Activated T-helper 1 cell treated with anti-CD3 and anti-CD28 coated beads, Interleukin-12 subunit alpha, Interleukin-12 subunit beta, Interleukin-2, Interleukin-4 antibody, amounts not matched to agents 30 ng/mL and 10 ng/mL and 1 ng/mL, durations not matched to agents 14 hours and 24 hours and 36 hours (primary cell): ENCODE data around the gene NNAT. TPM values are rescaled to one million over a fixed set of nuclear protein-coding genes. Genes with fewer than 3 reads are reported as not detected.

Experiments used
- DNase-seq: peaks from one replicate; pipeline ENCODE4 v3.0.0; 2021; ENCODE audit warnings: low spot score
- H3K27ac Mint-ChIP-seq: one replicate; pipeline ENCODE4 v1.8.0; 2021; ENCODE audit warnings: mild to moderate bottlenecking, mixed read lengths
- H3K27me3 Mint-ChIP-seq: one replicate; pipeline ENCODE4 v1.8.0; 2022; ENCODE audit warnings: mild to moderate bottlenecking, moderate library complexity, mixed read lengths; ENCODE audit not compliant: insufficient read depth
- H3K36me3 Mint-ChIP-seq: one replicate; pipeline ENCODE4 v1.8.0; 2021; ENCODE audit warnings: low read depth, mixed read lengths
- H3K4me1 Mint-ChIP-seq: one replicate; pipeline ENCODE4 v1.8.0; 2021; ENCODE audit warnings: low read depth, mixed read lengths
- H3K4me3 Mint-ChIP-seq: one replicate; pipeline ENCODE4 v1.8.0; 2021; ENCODE audit warnings: mild to moderate bottlenecking, moderate library complexity, mixed read lengths
- H3K9me3 Mint-ChIP-seq: one replicate; pipeline ENCODE4 v1.8.0; 2021; ENCODE audit warnings: mixed read lengths
- intact Hi-C: fragments of 100-400 bp; cut with micrococcal nuclease; formaldehyde crosslinking; loops from one replicate; pipeline ENCODE4 v1.15.1; 2024
- total RNA-seq: library from RNA; stranded (reverse); gene quantifications from 2 replicates; pipeline ENCODE4 v1.2.3, GENCODE V29; 2022

Gene NNAT
- total RNA-seq, 1 donor from 2014 or later, result 0.29 TPM

GRCh38 chr20:37490663-37491350 lies 30.2 kb upstream of the NNAT start:
- H3K4me1 Mint-ChIP-seq, result no peaks in the 10 kb centered on the region
- H3K36me3 Mint-ChIP-seq, result no peaks in the 10 kb centered on the region
- no peak overlapping the region for H3K4me3 Mint-ChIP-seq
- H3K27ac Mint-ChIP-seq, result no peak overlapping the region
- H3K27me3 Mint-ChIP-seq, result peaks cover 2% of the 10 kb centered on the region
- H3K9me3 Mint-ChIP-seq, result no peaks in the 10 kb centered on the region
- no peak for DNase-seq
- intact Hi-C loops, result no loop called here

GRCh38 chr20:37492096-37492625 lies 28.9 kb upstream of the NNAT start:
- intact Hi-C loops, result no loop called here
- Mint-ChIP-seq H3K36me3 (no peaks in the 10 kb centered on the region), H3K9me3 (no peaks in the 10 kb centered on the region), H3K27me3 (peaks cover 2% of the 10 kb centered on the region), H3K27ac (no peak overlapping the region), H3K4me1 (no peaks in the 10 kb centered on the region), H3K4me3 (no peak overlapping the region)
- DNase-seq, result no peak

GRCh38 chr20:37492945-37493344 lies 28.1 kb upstream of the NNAT start:
- intact Hi-C loops, result no loop called here
- Mint-ChIP-seq H3K36me3 (no peaks in the 10 kb centered on the region), H3K27me3 (no peaks in the 10 kb centered on the region), H3K4me3 (no peak overlapping the region), H3K4me1 (no peaks in the 10 kb centered on the region), H3K9me3 (no peaks in the 10 kb centered on the region), H3K27ac (no peak overlapping the region)
- no peak for DNase-seq

GRCh38 chr20:37494301-37494700 lies 26.7 kb upstream of the NNAT start:
- Mint-ChIP-seq H3K9me3 (no peaks in the 10 kb centered on the region), H3K27me3 (no peaks in the 10 kb centered on the region), H3K4me3 (no peak overlapping the region), H3K27ac (no peak overlapping the region), H3K36me3 (no peaks in the 10 kb centered on the region), H3K4me1 (no peaks in the 10 kb centered on the region)
- DNase-seq, result no peak
- intact Hi-C loops, result no loop called here

GRCh38 chr20:37494796-37495195 lies 26.3 kb upstream of the NNAT start:
- DNase-seq, result no peak
- H3K27me3 Mint-ChIP-seq, result peaks cover 1% of the 10 kb centered on the region
- no peak overlapping the region for H3K27ac Mint-ChIP-seq
- no peaks in the 10 kb centered on the region for H3K36me3 Mint-ChIP-seq
- no peaks in the 10 kb centered on the region for H3K4me1 Mint-ChIP-seq
- H3K4me3 Mint-ChIP-seq, result no peak overlapping the region
- intact Hi-C loops, result no loop called here
- no peaks in the 10 kb centered on the region for H3K9me3 Mint-ChIP-seq

- no peak for DNase-seq
- H3K27me3 Mint-ChIP-seq, result peaks cover 2% of the 10 kb centered on the region
- intact Hi-C loops, result no loop called here
- H3K4me1 Mint-ChIP-seq, result no peaks in the 10 kb centered on the region
- H3K27ac Mint-ChIP-seq, result no peak overlapping the region
- H3K36me3 Mint-ChIP-seq, result no peaks in the 10 kb centered on the region
- H3K4me3 Mint-ChIP-seq, result no peak overlapping the region
- H3K9me3 Mint-ChIP-seq, result no peaks in the 10 kb centered on the region
These were observed 22.9 kb upstream of the NNAT start for GRCh38 chr20:37498066-37498665.

GRCh38 chr20:37500311-37500710 lies 20.7 kb upstream of the NNAT start:
- Mint-ChIP-seq H3K4me3 (no peak overlapping the region), H3K4me1 (no peaks in the 10 kb centered on the region), H3K9me3 (no peaks in the 10 kb centered on the region), H3K36me3 (no peaks in the 10 kb centered on the region), H3K27me3 (peaks cover 2% of the 10 kb centered on the region), H3K27ac (no peak overlapping the region)
- no peak for DNase-seq
- intact Hi-C loops, result no loop called here

- intact Hi-C loops, result no loop called here
- Mint-ChIP-seq H3K4me1 (no peaks in the 10 kb centered on the region), H3K36me3 (no peaks in the 10 kb centered on the region), H3K9me3 (no peaks in the 10 kb centered on the region), H3K27me3 (peaks cover 2% of the 10 kb centered on the region), H3K27ac (no peak overlapping the region), H3K4me3 (no peak overlapping the region)
- no peak for DNase-seq
These were observed 19.1 kb upstream of the NNAT start for GRCh38 chr20:37501940-37502339.

GRCh38 chr20:37502654-37503053 lies 18.4 kb upstream of the NNAT start:
- Mint-ChIP-seq H3K27me3 (peaks cover 2% of the 10 kb centered on the region), H3K36me3 (no peaks in the 10 kb centered on the region), H3K9me3 (no peaks in the 10 kb centered on the region), H3K4me1 (no peaks in the 10 kb centered on the region), H3K27ac (no peak overlapping the region), H3K4me3 (no peak overlapping the region)
- DNase-seq, result no peak
- intact Hi-C loops, result no loop called here

GRCh38 chr20:37503256-37503927 lies 17.7 kb upstream of the NNAT start:
- H3K27ac Mint-ChIP-seq, result no peak overlapping the region
- H3K36me3 Mint-ChIP-seq, result no peaks in the 10 kb centered on the region
- peaks cover 2% of the 10 kb centered on the region for H3K27me3 Mint-ChIP-seq
- H3K4me3 Mint-ChIP-seq, result no peak overlapping the region
- intact Hi-C loops, result no loop called here
- H3K4me1 Mint-ChIP-seq, result no peaks in the 10 kb centered on the region
- no peaks in the 10 kb centered on the region for H3K9me3 Mint-ChIP-seq
- DNase-seq, result no peak

- H3K9me3 Mint-ChIP-seq, result no peaks in the 10 kb centered on the region
- no peak for DNase-seq
- H3K27me3 Mint-ChIP-seq, result peaks cover 2% of the 10 kb centered on the region
- H3K36me3 Mint-ChIP-seq, result no peaks in the 10 kb centered on the region
- no peak overlapping the region for H3K27ac Mint-ChIP-seq
- no peaks in the 10 kb centered on the region for H3K4me1 Mint-ChIP-seq
- intact Hi-C loops, result no loop called here
- H3K4me3 Mint-ChIP-seq, result no peak overlapping the region
These were observed 16.5 kb upstream of the NNAT start for GRCh38 chr20:37504404-37505096.

GRCh38 chr20:37505263-37506151 lies 15.5 kb upstream of the NNAT start:
- no peaks in the 10 kb centered on the region for H3K27me3 Mint-ChIP-seq
- no peak for DNase-seq
- intact Hi-C loops, result no loop called here
- no peak overlapping the region for H3K4me3 Mint-ChIP-seq
- peaks cover 3% of the 10 kb centered on the region for H3K36me3 Mint-ChIP-seq
- H3K9me3 Mint-ChIP-seq, result no peaks in the 10 kb centered on the region
- H3K4me1 Mint-ChIP-seq, result no peaks in the 10 kb centered on the region
- H3K27ac Mint-ChIP-seq, result no peak overlapping the region
